Measurements from ENCODE around the gene GRIN2A.

The GRIN2A gene

DNA sequence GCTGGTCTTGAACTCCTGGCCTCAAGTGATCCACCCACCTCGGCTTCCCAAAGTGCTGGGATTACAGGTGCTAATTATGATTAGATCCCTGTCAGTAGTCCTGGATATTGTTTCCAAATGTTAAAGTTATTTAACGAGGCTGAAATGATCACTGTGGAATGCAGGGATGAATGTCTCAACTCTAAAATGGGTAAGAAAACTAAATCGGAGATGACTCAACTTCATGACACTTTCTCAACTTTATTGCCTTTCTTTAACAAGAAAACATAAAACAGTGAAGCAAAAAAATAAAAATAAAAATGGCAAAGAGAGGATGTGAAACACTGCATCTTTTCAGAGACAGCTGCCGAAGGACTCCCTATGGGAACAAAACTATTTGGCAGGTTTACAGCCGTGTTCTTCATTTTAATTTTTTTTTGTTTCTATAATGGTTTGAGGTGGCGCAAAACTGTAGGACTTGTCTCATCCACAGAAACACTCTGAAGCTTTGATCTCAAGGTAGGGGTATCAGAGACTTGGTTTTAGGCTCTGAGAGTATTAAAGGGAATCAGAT, 382.0 kb downstream of the GRIN2A start:
- Histone ChIP-seq H3K36me3 (ENCODE audit: low read depth) (no peaks in the 10 kb centered on the region), H3K9me3 (ENCODE audit: severe bottlenecking) (no peaks in the 10 kb centered on the region), H3K4me3 (ENCODE audit: severe bottlenecking) (no peak overlapping the region), H3K27ac (ENCODE audit: poor library complexity, severe bottlenecking) (no peak overlapping the region), H3K27me3 (ENCODE audit: insufficient read depth, poor library complexity, severe bottlenecking) (no peaks in the 10 kb centered on the region), H3K4me1 (ENCODE audit: insufficient read depth, poor library complexity, severe bottlenecking) (no peaks in the 10 kb centered on the region)
- ATAC-seq (ENCODE audit: low read depth) (no peak), DNase-seq (ENCODE audit: low spot score) (no peak)
- TF ChIP-seq, protein P1, sequence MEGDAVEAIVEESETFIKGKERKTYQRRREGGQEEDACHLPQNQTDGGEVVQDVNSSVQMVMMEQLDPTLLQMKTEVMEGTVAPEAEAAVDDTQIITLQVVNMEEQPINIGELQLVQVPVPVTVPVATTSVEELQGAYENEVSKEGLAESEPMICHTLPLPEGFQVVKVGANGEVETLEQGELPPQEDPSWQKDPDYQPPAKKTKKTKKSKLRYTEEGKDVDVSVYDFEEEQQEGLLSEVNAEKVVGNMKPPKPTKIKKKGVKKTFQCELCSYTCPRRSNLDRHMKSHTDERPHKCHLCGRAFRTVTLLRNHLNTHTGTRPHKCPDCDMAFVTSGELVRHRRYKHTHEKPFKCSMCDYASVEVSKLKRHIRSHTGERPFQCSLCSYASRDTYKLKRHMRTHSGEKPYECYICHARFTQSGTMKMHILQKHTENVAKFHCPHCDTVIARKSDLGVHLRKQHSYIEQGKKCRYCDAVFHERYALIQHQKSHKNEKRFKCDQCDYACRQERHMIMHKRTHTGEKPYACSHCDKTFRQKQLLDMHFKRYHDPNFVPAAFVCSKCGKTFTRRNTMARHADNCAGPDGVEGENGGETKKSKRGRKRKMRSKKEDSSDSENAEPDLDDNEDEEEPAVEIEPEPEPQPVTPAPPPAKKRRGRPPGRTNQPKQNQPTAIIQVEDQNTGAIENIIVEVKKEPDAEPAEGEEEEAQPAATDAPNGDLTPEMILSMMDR (IDR thresholded peaks at IDR 0.05; ENCODE audit: poor library complexity, severe bottlenecking): no peak

DNA sequence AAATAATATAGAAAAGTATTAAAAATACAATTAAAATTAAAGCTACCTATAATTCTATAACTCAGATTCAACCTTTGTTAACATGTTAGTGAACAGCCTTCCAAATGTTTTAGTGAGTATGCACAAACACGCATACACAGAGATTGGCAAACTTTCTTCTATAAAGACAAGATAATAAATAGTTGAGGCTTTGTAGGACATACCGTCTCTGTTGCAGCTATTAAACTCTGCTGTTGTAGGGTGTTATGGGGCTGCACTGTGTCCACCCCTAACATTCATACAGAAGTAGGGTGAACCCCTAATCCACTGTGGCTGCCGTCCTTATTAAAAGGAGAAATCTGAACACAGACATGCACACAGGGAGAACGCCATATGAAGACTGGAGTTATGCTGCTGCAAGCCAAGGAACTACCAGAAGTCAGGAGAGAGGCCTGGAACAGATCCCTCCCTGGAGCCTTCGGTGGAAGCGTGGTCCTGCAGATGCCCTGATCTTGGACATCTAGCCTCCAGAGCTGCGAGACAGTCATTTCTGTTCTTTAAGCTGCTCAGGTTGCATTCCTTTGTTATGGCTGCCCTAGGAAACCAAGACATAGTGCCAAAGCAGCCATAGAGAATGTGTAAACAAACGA, 383.2 kb downstream of the GRIN2A start:
- no peak overlapping the region for H3K27ac ChIP-seq (ENCODE audit: poor library complexity, severe bottlenecking)
- H3K9me3 ChIP-seq (ENCODE audit: severe bottlenecking): no peaks in the 10 kb centered on the region
- DNase-seq (ENCODE audit: low spot score) (no peak), ATAC-seq (ENCODE audit: low read depth) (no peak)
- H3K27me3 ChIP-seq (ENCODE audit: insufficient read depth, poor library complexity, severe bottlenecking): no peaks in the 10 kb centered on the region
- TF ChIP-seq, protein P1 (IDR thresholded peaks at IDR 0.05; ENCODE audit: poor library complexity, severe bottlenecking): no peak
- no peak overlapping the region for H3K4me3 ChIP-seq (ENCODE audit: severe bottlenecking)
- no peaks in the 10 kb centered on the region for H3K4me1 ChIP-seq (ENCODE audit: insufficient read depth, poor library complexity, severe bottlenecking)
- no peaks in the 10 kb centered on the region for H3K36me3 ChIP-seq (ENCODE audit: low read depth)

GRCh38 chr16:9798474-9798873, 383.8 kb downstream of the GRIN2A start:
- Histone ChIP-seq H3K27ac (ENCODE audit: poor library complexity, severe bottlenecking) (no peak overlapping the region), H3K27me3 (ENCODE audit: insufficient read depth, poor library complexity, severe bottlenecking) (no peaks in the 10 kb centered on the region), H3K9me3 (ENCODE audit: severe bottlenecking) (no peaks in the 10 kb centered on the region), H3K36me3 (ENCODE audit: low read depth) (no peaks in the 10 kb centered on the region), H3K4me3 (ENCODE audit: severe bottlenecking) (no peak overlapping the region), H3K4me1 (ENCODE audit: insufficient read depth, poor library complexity, severe bottlenecking) (no peaks in the 10 kb centered on the region)
- TF ChIP-seq, protein P1 (IDR thresholded peaks at IDR 0.05; ENCODE audit: poor library complexity, severe bottlenecking): no peak
- ATAC-seq (ENCODE audit: low read depth) (no peak), DNase-seq (ENCODE audit: low spot score) (no peak)

- Histone ChIP-seq H3K9me3 (ENCODE audit: severe bottlenecking) (no peaks in the 10 kb centered on the region), H3K36me3 (ENCODE audit: low read depth) (no peaks in the 10 kb centered on the region), H3K4me1 (ENCODE audit: insufficient read depth, poor library complexity, severe bottlenecking) (no peaks in the 10 kb centered on the region), H3K27me3 (ENCODE audit: insufficient read depth, poor library complexity, severe bottlenecking) (no peaks in the 10 kb centered on the region), H3K4me3 (ENCODE audit: severe bottlenecking) (no peak overlapping the region), H3K27ac (ENCODE audit: poor library complexity, severe bottlenecking) (no peak overlapping the region)
- ATAC-seq (ENCODE audit: low read depth): peak; percentile 94
- TF ChIP-seq, protein P1 (IDR thresholded peaks at IDR 0.05; ENCODE audit: poor library complexity, severe bottlenecking): no peak
- no peak for DNase-seq (ENCODE audit: low spot score)
Measured at GRCh38 chr16:9797306-9797705, 384.9 kb downstream of the GRIN2A start.

DNA sequence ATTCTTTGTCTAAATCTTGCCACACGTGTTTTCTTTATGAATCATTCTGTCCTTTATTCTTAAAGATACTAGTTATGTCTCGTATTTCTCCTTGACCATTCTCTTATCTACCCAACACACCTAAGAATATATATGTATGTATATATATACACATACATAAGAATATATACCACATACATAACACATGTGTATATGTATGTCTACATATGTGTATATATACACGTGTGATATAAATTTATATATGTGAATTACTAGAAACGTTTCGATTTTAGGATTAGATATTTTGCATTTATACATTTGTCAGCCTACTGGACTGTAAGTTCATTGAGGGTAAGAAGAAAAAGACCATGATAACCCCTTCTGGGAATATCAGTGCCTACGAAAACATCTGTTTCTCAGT, 388.6 kb downstream of the GRIN2A start:
- no peaks in the 10 kb centered on the region for H3K27me3 ChIP-seq (ENCODE audit: insufficient read depth, poor library complexity, severe bottlenecking)
- H3K36me3 ChIP-seq (ENCODE audit: low read depth): no peaks in the 10 kb centered on the region
- TF ChIP-seq, protein P1 (IDR thresholded peaks at IDR 0.05; ENCODE audit: poor library complexity, severe bottlenecking): no peak
- DNase-seq (ENCODE audit: low spot score): no peak
- H3K9me3 ChIP-seq (ENCODE audit: severe bottlenecking): no peaks in the 10 kb centered on the region
- H3K4me1 ChIP-seq (ENCODE audit: insufficient read depth, poor library complexity, severe bottlenecking): no peaks in the 10 kb centered on the region
- ATAC-seq (ENCODE audit: low read depth): no peak
- H3K4me3 ChIP-seq (ENCODE audit: severe bottlenecking): no peak overlapping the region
- no peak overlapping the region for H3K27ac ChIP-seq (ENCODE audit: poor library complexity, severe bottlenecking)
